ENCODE measurements around the gene S1PR2.

DNA sequence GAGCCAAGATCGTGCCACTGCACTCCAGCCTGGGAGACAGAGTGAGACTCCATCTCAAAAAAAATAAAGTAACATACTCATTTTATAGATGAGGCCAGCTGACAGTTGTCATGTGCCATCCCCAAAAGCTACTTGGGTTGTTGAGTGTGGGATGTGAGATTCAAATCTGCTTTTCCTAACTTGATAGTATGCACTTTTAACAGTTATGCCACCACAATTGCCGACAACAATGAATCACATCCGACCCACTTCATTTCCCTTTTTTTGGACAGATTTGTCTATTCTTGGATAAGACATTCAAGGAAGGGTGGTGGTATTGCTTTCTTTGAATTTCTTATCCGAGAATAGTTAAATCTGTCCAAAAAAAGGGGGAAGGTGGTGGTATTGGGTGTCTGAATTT, 20.1 kb downstream of the S1PR2 start:
- TF ChIP-seq, protein P1, sequence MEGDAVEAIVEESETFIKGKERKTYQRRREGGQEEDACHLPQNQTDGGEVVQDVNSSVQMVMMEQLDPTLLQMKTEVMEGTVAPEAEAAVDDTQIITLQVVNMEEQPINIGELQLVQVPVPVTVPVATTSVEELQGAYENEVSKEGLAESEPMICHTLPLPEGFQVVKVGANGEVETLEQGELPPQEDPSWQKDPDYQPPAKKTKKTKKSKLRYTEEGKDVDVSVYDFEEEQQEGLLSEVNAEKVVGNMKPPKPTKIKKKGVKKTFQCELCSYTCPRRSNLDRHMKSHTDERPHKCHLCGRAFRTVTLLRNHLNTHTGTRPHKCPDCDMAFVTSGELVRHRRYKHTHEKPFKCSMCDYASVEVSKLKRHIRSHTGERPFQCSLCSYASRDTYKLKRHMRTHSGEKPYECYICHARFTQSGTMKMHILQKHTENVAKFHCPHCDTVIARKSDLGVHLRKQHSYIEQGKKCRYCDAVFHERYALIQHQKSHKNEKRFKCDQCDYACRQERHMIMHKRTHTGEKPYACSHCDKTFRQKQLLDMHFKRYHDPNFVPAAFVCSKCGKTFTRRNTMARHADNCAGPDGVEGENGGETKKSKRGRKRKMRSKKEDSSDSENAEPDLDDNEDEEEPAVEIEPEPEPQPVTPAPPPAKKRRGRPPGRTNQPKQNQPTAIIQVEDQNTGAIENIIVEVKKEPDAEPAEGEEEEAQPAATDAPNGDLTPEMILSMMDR (IDR thresholded peaks at IDR 0.05) = no peak
- no peak for TF ChIP-seq POLR2A (IDR thresholded peaks at IDR 0.05)

Data from esophagus squamous epithelium (tissue), 4 donors.